DND-41 (cell line): Measurements from ENCODE around the gene MAP4K3.

Source experiments
- ATAC-seq: fragments of 200-7000 bp; cut with Tn5 transposase; 3 replicates; pipeline ENCODE4 v1.9.1; 2021; ENCODE audit warnings: low read depth; ENCODE audit not compliant: insufficient read depth
- DNase-seq: peaks from one replicate; pipeline ENCODE4 v3.0.0-alpha.2; 2020
- H2AFZ ChIP-seq: 2 replicates; pipeline ENCODE4 v1.6.0; 2012; ENCODE audit warnings: low read depth, low read length
- H3K27ac ChIP-seq: 2 replicates; pipeline ENCODE4 v1.5.1; 2012; ENCODE audit warnings: low read length, inconsistent platforms
- H3K27me3 ChIP-seq: fragments of 200-600 bp; sonication (generic); 2 replicates; pipeline ENCODE4 v1.6.0; 2012; ENCODE audit warnings: low read length, mild to moderate bottlenecking, inconsistent platforms; ENCODE audit not compliant: insufficient read depth, poor library complexity
- H3K36me3 ChIP-seq: 2 replicates; pipeline ENCODE4 v1.5.1; 2012; ENCODE audit warnings: low read length, inconsistent platforms; ENCODE audit not compliant: insufficient read depth
- H3K4me1 ChIP-seq: 2 replicates; pipeline ENCODE4 v1.5.1; 2012; ENCODE audit warnings: mild to moderate bottlenecking, low read length; ENCODE audit not compliant: insufficient read depth
- H3K4me2 ChIP-seq: 2 replicates; pipeline ENCODE4 v1.6.0; 2012; ENCODE audit warnings: mild to moderate bottlenecking, moderate library complexity, low read length, inconsistent platforms; ENCODE audit not compliant: insufficient read depth
- H3K4me3 ChIP-seq, 2 experiments: fragments of 200-600 bp in 1 of 2; shearing (Covaris generic) in 1 of 2; 2 replicates each; pipeline ENCODE4 v1.5.1; 2012 to 2016; ENCODE audit warnings: inconsistent platforms in 2 of 2, low read length in 2 of 2, mild to moderate bottlenecking in 2 of 2, low read depth in 1 of 2, moderate library complexity in 1 of 2
- H3K79me2 ChIP-seq: 2 replicates; pipeline ENCODE4 v1.6.0; 2012; ENCODE audit warnings: low read length, inconsistent platforms; ENCODE audit not compliant: insufficient read depth
- H3K9ac ChIP-seq: 2 replicates; pipeline ENCODE4 v1.6.0; 2012; ENCODE audit warnings: low read depth, mild to moderate bottlenecking, inconsistent platforms, low read length, moderate library complexity
- H3K9me3 ChIP-seq: 2 replicates; pipeline ENCODE4 v1.5.1; 2012; ENCODE audit warnings: low read length, moderate library complexity, mild to moderate bottlenecking, inconsistent platforms; ENCODE audit not compliant: insufficient read depth, severe bottlenecking
- H4K20me1 ChIP-seq: 2 replicates; pipeline ENCODE4 v1.6.0; 2012; ENCODE audit warnings: low read length; ENCODE audit not compliant: insufficient read depth
- EZH2 ChIP-seq: IDR thresholded peaks from 3 replicates; pipeline ENCODE4 v1.6.1; 2012; ENCODE audit warnings: borderline replicate concordance, low read depth, mild to moderate bottlenecking, moderate library complexity, low read length, inconsistent platforms; ENCODE audit not compliant: severe bottlenecking
- TF ChIP-seq, protein P1 (sequence below): IDR thresholded peaks from 2 replicates; pipeline ENCODE4 v1.5.1; 2012; ENCODE audit warnings: borderline replicate concordance, low read length, moderate library complexity, mild to moderate bottlenecking; ENCODE audit not compliant: poor library complexity, severe bottlenecking; ENCODE audit errors: extremely low read depth

Gene MAP4K3

DNA sequence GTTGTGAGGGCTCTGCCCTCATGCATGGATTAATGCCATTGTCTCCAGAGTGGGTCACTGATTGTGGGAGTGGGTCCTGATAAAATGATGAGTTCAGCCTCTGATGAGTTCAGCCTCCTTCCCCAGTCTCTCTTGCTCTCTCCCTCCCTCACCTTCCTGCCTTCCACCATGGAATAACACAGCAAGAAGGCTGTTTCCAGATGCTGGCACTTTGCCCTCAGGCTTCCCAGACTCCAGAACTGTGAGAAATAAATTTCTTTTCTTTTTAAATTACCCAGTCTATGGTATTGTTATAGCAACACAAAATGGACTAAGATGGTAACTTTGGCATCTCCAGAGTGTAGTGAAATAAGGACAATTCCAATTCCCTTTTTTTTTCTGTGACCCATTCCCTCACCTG, 47.1 kb upstream of the MAP4K3 start:
- Histone ChIP-seq H3K27ac (no peak overlapping the region), H3K4me3 (no peak overlapping the region), H3K9ac (no peak overlapping the region), H3K27me3 (no peaks in the 10 kb centered on the region), H3K36me3 (no peaks in the 10 kb centered on the region), H3K9me3 (no peaks in the 10 kb centered on the region), H3K79me2 (no peaks in the 10 kb centered on the region), H3K4me2 (no peak overlapping the region), H2AFZ (no peak overlapping the region), H3K4me1 (no peaks in the 10 kb centered on the region), H4K20me1 (no peaks in the 10 kb centered on the region)
- no peak for TF ChIP-seq EZH2
- TF ChIP-seq, protein P1, sequence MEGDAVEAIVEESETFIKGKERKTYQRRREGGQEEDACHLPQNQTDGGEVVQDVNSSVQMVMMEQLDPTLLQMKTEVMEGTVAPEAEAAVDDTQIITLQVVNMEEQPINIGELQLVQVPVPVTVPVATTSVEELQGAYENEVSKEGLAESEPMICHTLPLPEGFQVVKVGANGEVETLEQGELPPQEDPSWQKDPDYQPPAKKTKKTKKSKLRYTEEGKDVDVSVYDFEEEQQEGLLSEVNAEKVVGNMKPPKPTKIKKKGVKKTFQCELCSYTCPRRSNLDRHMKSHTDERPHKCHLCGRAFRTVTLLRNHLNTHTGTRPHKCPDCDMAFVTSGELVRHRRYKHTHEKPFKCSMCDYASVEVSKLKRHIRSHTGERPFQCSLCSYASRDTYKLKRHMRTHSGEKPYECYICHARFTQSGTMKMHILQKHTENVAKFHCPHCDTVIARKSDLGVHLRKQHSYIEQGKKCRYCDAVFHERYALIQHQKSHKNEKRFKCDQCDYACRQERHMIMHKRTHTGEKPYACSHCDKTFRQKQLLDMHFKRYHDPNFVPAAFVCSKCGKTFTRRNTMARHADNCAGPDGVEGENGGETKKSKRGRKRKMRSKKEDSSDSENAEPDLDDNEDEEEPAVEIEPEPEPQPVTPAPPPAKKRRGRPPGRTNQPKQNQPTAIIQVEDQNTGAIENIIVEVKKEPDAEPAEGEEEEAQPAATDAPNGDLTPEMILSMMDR, result no peak
- no peak for ATAC-seq
- no peak for DNase-seq

DNA sequence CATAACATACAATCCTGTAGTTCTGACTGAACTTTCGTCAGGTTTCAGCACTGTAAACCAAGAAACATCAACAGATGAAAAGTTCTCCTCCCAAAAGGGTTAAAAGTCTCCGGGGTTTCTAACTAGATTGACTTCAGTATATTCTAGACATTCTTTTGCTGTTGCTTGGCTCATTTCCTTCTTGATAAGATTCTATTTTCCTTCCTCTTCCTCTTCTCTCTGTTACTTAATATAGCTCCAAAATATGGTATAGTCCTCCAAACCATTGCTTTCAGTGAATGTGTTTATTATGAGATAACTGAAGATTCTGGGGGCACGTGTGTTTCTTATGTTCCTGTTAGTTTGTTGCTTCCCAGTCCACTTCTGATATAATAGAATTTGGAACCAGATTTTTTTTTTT, 46.4 kb upstream of the MAP4K3 start:
- Histone ChIP-seq H3K36me3 (no peaks in the 10 kb centered on the region), H3K4me2 (no peak overlapping the region), H3K4me1 (no peaks in the 10 kb centered on the region), H3K9ac (no peak overlapping the region), H3K4me3 (no peak overlapping the region), H3K27me3 (no peaks in the 10 kb centered on the region), H4K20me1 (no peaks in the 10 kb centered on the region), H3K9me3 (no peaks in the 10 kb centered on the region), H2AFZ (no peak overlapping the region), H3K27ac (no peak overlapping the region), H3K79me2 (no peaks in the 10 kb centered on the region)
- DNase-seq (no peak), ATAC-seq (no peak)
- TF ChIP-seq, protein P1, result no peak
- TF ChIP-seq EZH2, result no peak

DNA sequence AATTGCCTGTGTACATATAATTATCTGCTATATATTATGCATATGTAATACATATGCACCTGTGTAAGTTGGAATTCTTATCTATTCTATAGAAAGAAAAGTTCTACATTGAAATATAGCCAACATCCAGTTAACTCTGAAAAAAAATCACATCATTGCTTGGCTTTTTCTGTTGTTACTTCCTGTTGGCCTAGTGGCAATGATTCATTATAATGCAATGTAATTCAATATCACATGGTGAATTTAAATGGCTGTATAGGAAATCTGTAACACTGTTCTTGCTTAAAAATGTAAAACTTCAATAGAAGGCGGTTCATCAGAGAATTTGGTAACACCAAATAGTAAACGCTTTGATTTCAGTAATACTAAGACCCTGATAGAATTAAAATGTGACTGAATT, 44.5 kb upstream of the MAP4K3 start:
- DNase-seq (no peak), ATAC-seq (no peak)
- H3K36me3 ChIP-seq, result no peaks in the 10 kb centered on the region
- H3K4me2 ChIP-seq, result no peak overlapping the region
- H3K9ac ChIP-seq, result no peak overlapping the region
- no peak overlapping the region for H3K4me3 ChIP-seq
- H4K20me1 ChIP-seq, result no peaks in the 10 kb centered on the region
- TF ChIP-seq EZH2, result no peak
- TF ChIP-seq, protein P1, result no peak
- H3K27ac ChIP-seq, result no peak overlapping the region
- no peak overlapping the region for H2AFZ ChIP-seq
- no peaks in the 10 kb centered on the region for H3K27me3 ChIP-seq
- H3K9me3 ChIP-seq, result peaks cover 2% of the 10 kb centered on the region
- no peaks in the 10 kb centered on the region for H3K4me1 ChIP-seq
- no peaks in the 10 kb centered on the region for H3K79me2 ChIP-seq

DNA sequence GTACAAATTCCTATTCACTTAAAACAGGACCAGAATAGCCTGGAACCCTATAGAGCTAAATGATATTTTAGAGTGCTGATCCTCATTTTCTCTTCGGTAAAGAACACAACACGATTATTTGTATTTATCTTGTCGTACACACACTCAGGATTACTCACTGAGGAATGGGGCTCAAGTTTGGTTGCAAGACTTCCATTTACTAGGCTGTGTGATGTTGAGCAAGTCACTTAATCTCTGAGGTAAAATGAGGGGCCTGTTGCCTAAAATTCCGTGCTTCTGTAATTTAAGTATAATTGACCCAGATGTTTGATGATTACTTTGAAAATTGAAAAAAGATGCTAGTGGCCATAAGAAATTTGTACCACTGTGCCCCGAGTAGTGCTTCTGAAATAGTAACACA, 42.6 kb upstream of the MAP4K3 start:
- Histone ChIP-seq H2AFZ (no peak overlapping the region), H4K20me1 (no peaks in the 10 kb centered on the region), H3K4me3 (no peak overlapping the region), H3K4me2 (no peak overlapping the region), H3K79me2 (no peaks in the 10 kb centered on the region), H3K36me3 (no peaks in the 10 kb centered on the region), H3K27ac (no peak overlapping the region), H3K9ac (no peak overlapping the region), H3K27me3 (no peaks in the 10 kb centered on the region), H3K9me3 (peaks cover 2% of the 10 kb centered on the region), H3K4me1 (no peaks in the 10 kb centered on the region)
- TF ChIP-seq, protein P1, result no peak
- no peak for TF ChIP-seq EZH2
- ATAC-seq (no peak), DNase-seq (no peak)
